GM18519 (cell line): ENCODE measurements around the gene OR51A4.
"Not testable (repeated sequence)": the region's sequence is repeated elsewhere in the genome, so short reads cannot be mapped to it uniquely, and the experiment has no call there.

Experiments used
- ATAC-seq: cut with Tn5 transposase; IDR thresholded peaks from one replicate; pipeline ENCODE4 v1.9.1; 2021; ENCODE audit warnings: mild to moderate bottlenecking, moderate library complexity; ENCODE audit not compliant: unreplicated experiment, low FRiP score

OR51A4 gene

GRCh38 chr11:4947505-4947904 is at the start of gene OR51A4:
OR51A4 (minus strand) TSS chr11:4947605; CDS start chr11:4947100, 505 bp downstream.
- ATAC-seq, result no peak

- no peak for ATAC-seq
These were observed 47.1 kb upstream of the OR51A4 start, which contains the start of gene OR51L1 for GRCh38 chr11:4994551-4994950. OR51L1 (plus strand) TSS chr11:4994851; CDS start chr11:4998983, 4,132 bp downstream.

DNA sequence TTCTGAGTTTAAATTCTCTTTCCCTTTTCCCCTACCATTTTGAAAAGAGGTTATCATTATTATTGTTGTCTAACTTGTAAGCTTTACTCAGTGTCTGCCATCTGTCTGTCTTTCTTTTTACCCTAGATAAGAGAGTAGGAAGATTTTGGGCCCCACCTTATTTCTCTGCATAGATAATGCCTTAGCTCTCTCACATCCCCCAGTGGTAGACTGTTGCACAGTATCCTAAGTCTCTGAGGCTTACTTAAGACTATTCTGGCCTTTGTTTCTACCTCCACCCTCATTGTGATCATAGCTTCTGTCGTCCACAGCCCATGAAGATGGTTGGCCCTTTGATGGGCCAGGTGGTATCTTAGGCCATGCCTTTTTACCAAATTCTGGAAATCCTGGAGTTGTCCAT is 43.7 kb upstream of the OR51A4 start:
- ATAC-seq, result no peak

DNA sequence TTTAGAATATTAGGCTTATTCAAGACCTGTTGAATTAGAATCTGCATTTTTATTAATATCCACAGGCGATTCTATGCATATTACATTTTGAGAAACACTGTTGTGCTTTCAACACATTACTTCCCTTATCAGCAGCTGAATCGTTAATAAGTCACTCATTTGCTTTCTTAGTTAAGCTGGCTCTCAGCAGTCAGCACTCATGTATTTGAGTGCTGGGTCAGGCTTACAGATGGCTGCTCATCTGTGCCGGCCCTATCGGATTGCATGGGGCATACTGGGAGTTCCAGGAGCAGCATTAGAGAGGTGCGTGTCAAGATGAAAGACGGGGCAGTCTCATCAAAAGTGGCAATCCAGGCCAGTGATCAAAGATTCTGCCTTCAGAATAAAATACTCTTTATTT is 36.4 kb upstream of the OR51A4 start:
- no peak for ATAC-seq

GRCh38 chr11:4982678-4983077 is 35.3 kb upstream of the OR51A4 start:
- no peak for ATAC-seq

DNA sequence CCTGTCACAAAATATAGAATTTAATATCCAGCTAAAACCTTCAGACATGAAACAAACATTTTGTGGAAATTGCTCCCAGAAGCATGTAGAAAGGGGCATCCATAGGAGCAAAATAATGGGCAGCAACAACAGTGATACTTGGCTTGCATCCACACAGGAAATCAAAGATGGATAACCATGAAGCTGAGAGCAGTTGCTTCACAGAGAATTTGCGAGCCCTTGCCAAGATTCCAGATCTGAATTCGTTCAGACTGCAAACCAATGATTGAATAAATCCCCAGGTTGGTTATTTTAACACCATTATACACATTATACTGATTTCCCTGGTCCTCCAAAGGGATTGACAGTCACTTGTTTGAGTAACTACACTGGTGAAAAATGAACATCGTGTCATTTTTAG is 31.6 kb upstream of the OR51A4 start:
- ATAC-seq, result no peak

DNA sequence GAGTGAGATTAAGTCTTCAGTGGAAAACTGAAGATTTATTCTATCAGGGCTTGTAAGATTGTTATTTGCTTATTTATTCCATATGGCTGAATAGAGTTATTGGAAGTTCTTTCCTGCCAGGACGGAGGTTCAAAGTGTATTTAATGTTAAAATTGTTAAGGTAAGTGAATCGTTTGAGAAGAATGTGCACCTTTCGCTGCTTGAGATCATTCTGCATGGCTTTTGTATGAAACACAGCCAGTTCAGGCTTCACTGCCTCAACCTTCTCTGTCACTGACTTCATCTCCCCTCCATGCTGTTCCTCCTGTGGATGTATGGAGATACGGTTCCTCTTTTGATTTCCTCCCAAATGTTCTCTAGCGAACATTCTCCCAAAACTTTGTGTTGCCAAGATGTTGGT is 28.0 kb upstream of the OR51A4 start:
- no peak for ATAC-seq

DNA sequence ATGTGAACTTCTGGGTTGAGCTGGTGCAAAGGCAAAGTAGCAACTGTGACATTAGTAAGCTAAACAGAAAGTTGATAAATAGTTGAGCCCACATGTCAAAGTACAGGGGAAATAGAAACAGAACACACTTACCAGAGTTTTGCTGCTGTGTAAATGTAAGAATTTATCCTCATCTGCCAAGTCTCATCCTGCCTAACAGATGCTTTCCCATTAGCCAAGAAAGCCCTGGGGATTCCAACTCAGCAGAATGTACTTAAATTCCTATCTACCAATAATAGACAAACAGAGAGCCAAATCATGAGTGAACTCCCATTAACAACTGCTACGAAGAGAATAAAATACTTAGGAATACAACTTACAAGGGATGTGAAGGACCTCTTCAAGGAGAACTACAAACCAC is 15.4 kb upstream of the OR51A4 start:
- no peak for ATAC-seq

GRCh38 chr11:4960877-4961276 is 13.5 kb upstream of the OR51A4 start:
- no peak for ATAC-seq

DNA sequence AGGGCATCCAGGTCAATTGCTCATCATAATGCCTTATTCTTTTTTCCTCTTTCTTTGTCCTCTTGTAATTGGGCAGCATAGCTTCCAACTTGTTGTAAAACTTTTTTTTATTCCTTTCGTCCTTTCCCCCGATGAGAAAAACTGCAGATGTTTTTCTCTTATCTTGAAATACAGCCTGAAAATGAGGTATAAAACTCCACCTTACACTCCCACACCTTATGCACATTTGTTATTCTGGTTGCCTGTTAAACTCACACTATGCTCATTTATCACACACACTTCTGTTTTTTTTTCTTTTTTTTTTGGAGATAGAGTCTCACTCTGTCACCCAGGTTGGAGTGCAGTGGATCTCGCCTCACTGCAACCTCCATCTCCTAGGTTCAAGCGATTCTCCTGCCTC is 10.0 kb upstream of the OR51A4 start:
- no peak for ATAC-seq

DNA sequence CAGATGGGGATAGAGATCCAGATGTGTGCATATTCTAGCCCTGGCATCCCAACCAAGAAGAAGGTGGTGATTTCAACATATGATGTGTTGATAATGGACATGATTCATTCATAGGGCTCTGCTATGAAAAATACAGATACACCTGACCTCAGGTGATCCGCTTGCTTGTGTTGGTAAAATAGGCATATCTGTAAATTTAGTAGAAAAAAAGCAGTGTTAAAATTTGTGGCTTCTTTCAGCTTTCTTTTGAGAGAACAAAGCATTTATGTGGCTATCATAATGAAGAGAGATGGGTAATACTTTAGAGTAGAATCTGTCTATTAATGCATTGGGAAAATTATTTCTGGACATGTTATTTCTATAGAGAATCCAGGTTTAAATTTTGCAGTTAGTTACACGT is 8.2 kb upstream of the OR51A4 start, which contains the start of gene OR51A2:
Gene OR51A2 (minus strand): TSS at position 101 of the 400 bp plus-strand sequence. CDS start 0 bp downstream, at position 101.
- ATAC-seq, result not testable (repeated sequence)

GRCh38 chr11:4936745-4937144 is 10.7 kb downstream of the OR51A4 start:
- ATAC-seq, result no peak

DNA sequence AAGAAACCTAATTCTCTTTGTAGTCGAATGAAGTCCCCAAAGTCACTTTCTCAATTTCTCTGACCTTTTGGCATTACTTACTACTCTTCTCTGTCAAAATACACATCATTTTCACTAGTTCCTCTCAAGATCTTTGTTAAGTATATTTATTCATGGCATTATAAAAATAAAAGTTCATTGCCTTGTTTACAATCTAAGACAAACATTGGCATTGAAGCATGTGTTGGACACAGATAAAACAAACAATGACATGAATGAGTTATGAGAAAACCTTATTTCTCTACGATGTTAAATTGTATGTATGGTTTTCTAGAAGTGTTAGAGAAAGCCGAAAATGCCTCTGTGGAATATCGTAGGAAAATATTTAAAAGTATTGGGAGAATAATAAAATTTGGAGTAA is 14.7 kb downstream of the OR51A4 start:
- no peak for ATAC-seq

DNA sequence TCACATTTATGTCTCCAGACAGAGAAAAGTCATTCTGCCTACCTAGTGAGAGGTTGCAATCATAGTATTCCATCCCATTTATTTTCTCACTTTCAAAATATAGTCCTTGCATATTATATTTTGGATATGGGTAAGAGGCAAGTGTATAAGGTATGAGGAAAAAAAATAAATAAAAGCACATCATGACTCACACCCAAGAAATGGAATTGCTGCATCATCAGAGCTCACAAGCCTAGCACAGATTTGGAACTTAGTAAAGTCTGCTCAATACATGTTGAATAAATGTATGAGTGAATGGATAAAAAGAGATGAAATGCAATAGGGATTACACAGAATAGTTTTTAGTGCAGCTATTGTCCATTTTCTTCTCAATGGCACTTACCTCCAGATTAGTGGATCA is 20.8 kb downstream of the OR51A4 start:
- ATAC-seq, result no peak

GRCh38 chr11:4924239-4924638 is 23.2 kb downstream of the OR51A4 start, which contains the start of gene OR51G1:
OR51G1 (minus strand) TSS chr11:4924339; CDS start chr11:4924339, 0 bp downstream.
- ATAC-seq, result no peak

- ATAC-seq, result no peak
These were observed 25.1 kb downstream of the OR51A4 start for GRCh38 chr11:4922304-4922703.

- ATAC-seq, result no peak
These were observed 25.6 kb downstream of the OR51A4 start for GRCh38 chr11:4921796-4922195.

DNA sequence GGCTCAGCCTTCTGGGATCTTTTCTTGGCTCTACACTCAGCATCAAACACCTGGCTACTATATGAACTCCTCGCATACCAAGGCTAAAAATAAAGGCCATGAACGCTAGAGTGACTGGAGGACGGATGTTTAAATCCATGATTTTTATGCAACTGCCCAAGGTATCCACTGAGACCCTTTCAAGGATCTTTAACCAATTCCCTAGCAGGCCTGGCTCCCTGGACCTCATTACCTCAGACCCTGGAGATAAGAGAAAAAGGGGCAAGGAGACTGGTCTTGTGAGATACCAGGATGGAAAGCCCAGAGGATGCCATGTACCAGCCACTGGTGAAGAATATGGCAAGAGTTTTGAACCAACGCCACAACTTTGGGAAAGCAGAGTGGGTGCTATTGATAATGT is 28.2 kb downstream of the OR51A4 start, which contains the start of gene OR51G2:
Gene OR51G2 (minus strand): TSS at position 101 of the 400 bp plus-strand sequence. CDS start 3,687 bp downstream, outside the sequence.
- no peak for ATAC-seq

GRCh38 chr11:4916581-4916980 is 30.8 kb downstream of the OR51A4 start:
- ATAC-seq, result no peak

DNA sequence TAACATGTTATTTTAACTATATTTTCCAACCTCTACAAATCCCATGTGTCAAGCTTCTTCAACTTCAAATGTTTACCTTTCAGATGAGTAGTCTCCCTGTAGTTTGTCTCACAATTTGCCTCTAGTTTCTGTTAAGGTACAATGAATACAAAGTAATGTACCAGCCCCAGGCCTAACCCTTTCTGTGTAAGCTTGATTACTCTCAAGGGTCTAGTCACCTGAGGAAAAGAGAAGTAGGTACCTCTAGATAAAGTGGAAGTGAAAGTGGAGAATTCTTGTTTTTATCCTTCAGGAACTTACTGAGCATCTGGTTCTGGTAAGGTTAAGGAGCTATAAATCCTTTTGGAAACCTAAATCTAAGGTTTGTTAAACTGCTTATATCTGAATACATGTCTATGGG is 43.9 kb downstream of the OR51A4 start, which contains the start of gene OR51A7:
Gene OR51A7 (plus strand): TSS at position 300 of the 400 bp plus-strand sequence. CDS start 3,587 bp downstream, outside the sequence.
- ATAC-seq, result no peak
